ENCODE measurements around the gene HEATR3. TPM values are rescaled to one million over a fixed set of nuclear protein-coding genes. Genes with fewer than 3 reads are reported as not detected.

The HEATR3 gene
- total and polyA plus RNA-seq, 2 experiments from 2014 or later = 7.5 to 29.9 TPM

GRCh38 chr16:50058091-50058771, 7.5 kb upstream of the HEATR3 start:
- Histone ChIP-seq H3K27me3 (ENCODE audit: insufficient read depth) (no peaks in the 10 kb centered on the region), H3K79me2 (replicated peaks; ENCODE audit: insufficient read depth) (no peaks in the 10 kb centered on the region), H3K4me3 (no peak overlapping the region), H3F3A (replicated peaks; ENCODE audit: low read depth) (no peaks in the 10 kb centered on the region), H3K36me3 (ENCODE audit: insufficient read depth) (no peaks in the 10 kb centered on the region), H3K27ac (ENCODE audit: low read depth) (no peak overlapping the region), H2AFZ (no peak overlapping the region), H3K9me2 (ENCODE audit: insufficient read depth) (0 out of 2 replicates have a peak, but pooled peaks cover 6% of the 10 kb centered on the region), H3K4me1 (ENCODE audit: insufficient read depth) (no peaks in the 10 kb centered on the region), H3K4me2 (no peak overlapping the region), H4K20me1 (replicated peaks; ENCODE audit: insufficient read depth) (no peaks in the 10 kb centered on the region)
- H3K36me3 Mint-ChIP-seq (ENCODE audit: low read depth) = no peaks in the 10 kb centered on the region
- TF ChIP-seq EZH2 (IDR thresholded peaks at IDR 0.05; ENCODE audit: low read depth, unreplicated experiment) (no peak), STAT1 (IDR thresholded peaks at IDR 0.05; ENCODE audit: unreplicated experiment) (no peak), REST (IDR thresholded peaks at IDR 0.05; ENCODE audit: unreplicated experiment) (no peak), EZH2phosphoT487 (IDR thresholded peaks at IDR 0.05; ENCODE audit: unreplicated experiment) (no peak), ZNF462 (CRISPR knock-in tag; IDR thresholded peaks at IDR 0.05) (no peak), NANOG (IDR thresholded peaks at IDR 0.05; ENCODE audit: borderline replicate concordance) (no peak), ETS1 (IDR thresholded peaks at IDR 0.05) (no peak), CTCF (conservative IDR thresholded peaks at IDR 0.05; ENCODE audit: low read depth in 2 of 2) (no peak), CREB1 (CRISPR knock-in tag; IDR thresholded peaks at IDR 0.05; ENCODE audit: low read depth) (no peak), ZNF331 (CRISPR knock-in tag; IDR thresholded peaks at IDR 0.05; ENCODE audit: low read depth) (no peak), POLR2AphosphoS5 (IDR thresholded peaks at IDR 0.05; ENCODE audit: low read depth) (no peak), ZNF114 (CRISPR knock-in tag; IDR thresholded peaks at IDR 0.05) (no peak), JUNB (IDR thresholded peaks at IDR 0.05; ENCODE audit: unreplicated experiment) (no peak)
- H3K27me3 Mint-ChIP-seq (ENCODE audit: insufficient read depth, low read depth, poor library complexity) = peaks cover 10% of the 10 kb centered on the region
- ATAC-seq = no peak
- DNase-seq (ENCODE audit: low spot score) = no peak
- peaks cover 15% of the 10 kb centered on the region; the same call in 2 of the 3 replicates for H3K9me3 Mint-ChIP-seq
- no peaks in the 10 kb centered on the region for H3K4me1 Mint-ChIP-seq
- no peak overlapping the region for H3K27ac Mint-ChIP-seq
- no peak overlapping the region for H3K4me3 Mint-ChIP-seq
